ENCODE measurements around the gene INTS7. TPM values are rescaled to one million over a fixed set of nuclear protein-coding genes. Genes with fewer than 3 reads are reported as not detected.
"Not testable (repeated sequence)": the region's sequence is repeated elsewhere in the genome, so short reads cannot be mapped to it uniquely, and the experiment has no call there.

Gene INTS7
- total RNA-seq, 4 donors from 2014 or later: 8.5 to 26.2 (median 11.4) TPM

GRCh38 chr1:212037900-212038299, 2.5 kb upstream of the INTS7 start:
- Histone ChIP-seq H3K27ac (no peak overlapping the region), H3K27me3 (peaks cover 0 to 3% of the 10 kb centered on the region in 2 donors), H3K4me1 (peaks cover 4% of the 10 kb centered on the region in 2 donors), H3K4me3 (no peak overlapping the region), H3K9me3 (no peaks in the 10 kb centered on the region), H3K36me3 (no peaks in the 10 kb centered on the region)
- TF ChIP-seq, protein P1, sequence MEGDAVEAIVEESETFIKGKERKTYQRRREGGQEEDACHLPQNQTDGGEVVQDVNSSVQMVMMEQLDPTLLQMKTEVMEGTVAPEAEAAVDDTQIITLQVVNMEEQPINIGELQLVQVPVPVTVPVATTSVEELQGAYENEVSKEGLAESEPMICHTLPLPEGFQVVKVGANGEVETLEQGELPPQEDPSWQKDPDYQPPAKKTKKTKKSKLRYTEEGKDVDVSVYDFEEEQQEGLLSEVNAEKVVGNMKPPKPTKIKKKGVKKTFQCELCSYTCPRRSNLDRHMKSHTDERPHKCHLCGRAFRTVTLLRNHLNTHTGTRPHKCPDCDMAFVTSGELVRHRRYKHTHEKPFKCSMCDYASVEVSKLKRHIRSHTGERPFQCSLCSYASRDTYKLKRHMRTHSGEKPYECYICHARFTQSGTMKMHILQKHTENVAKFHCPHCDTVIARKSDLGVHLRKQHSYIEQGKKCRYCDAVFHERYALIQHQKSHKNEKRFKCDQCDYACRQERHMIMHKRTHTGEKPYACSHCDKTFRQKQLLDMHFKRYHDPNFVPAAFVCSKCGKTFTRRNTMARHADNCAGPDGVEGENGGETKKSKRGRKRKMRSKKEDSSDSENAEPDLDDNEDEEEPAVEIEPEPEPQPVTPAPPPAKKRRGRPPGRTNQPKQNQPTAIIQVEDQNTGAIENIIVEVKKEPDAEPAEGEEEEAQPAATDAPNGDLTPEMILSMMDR (IDR thresholded peaks at IDR 0.05): no peak
- no peak for TF ChIP-seq POLR2A (IDR thresholded peaks at IDR 0.05)
- intact Hi-C loops (cut with DNase I; ENCODE audit: low total_unique reads): loop anchor here (5.0 kb wide), 1 partner anchor 1214 kb away; no protein-coding TSS in a partner anchor
- DNase-seq: no peak

GRCh38 chr1:212035835-212036605, 663 bp upstream of the INTS7 start:
- H3K27ac ChIP-seq: peak overlapping the region; percentile 32 to 46
- intact Hi-C loops (cut with DNase I; ENCODE audit: low total_unique reads): loop anchor here (5.0 kb wide), 1 partner anchor 1216 kb away; no protein-coding TSS in a partner anchor
- H3K27me3 ChIP-seq: peaks cover 0 to 3% of the 10 kb centered on the region in 2 donors
- no peaks in the 10 kb centered on the region for H3K36me3 ChIP-seq
- no peak for TF ChIP-seq POLR2A (IDR thresholded peaks at IDR 0.05)
- no peak for DNase-seq
- peaks cover 4% of the 10 kb centered on the region in 2 donors for H3K4me1 ChIP-seq
- H3K9me3 ChIP-seq: no peaks in the 10 kb centered on the region
- H3K4me3 ChIP-seq: peak overlapping the region; percentile 38 to 62

DNA sequence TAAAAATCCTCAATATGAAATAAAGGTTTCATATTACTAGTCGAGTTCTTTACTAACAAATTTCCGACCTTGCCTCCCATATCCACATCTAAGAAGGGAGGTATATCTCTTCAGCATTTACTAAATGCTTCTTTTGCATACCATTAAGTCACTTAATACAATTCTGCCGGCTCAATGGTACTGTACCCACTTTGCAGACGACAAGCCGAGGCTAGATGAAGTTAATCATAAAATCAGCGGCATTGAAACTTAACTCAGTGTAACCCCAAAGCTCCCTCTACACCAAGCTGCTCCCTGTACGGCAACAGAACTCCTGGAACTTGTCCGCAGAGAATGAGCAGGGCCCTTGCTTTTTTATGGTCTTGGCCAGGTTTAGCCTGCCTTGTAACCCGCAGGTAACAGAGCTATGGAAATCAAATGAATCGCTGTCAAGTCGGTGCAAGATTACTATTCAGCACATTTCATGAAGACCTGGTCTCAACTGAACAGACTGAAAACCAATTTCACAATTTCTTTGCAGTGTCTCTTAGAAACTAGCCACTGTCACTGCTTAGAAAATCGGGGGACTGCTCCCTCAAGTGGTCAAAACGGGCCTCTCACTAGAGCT, 738 bp downstream of the INTS7 start:
- Histone ChIP-seq H3K9me3 (no peaks in the 10 kb centered on the region), H3K4me3 (peak overlapping the region; percentile 57 to 62), H3K27ac (peak overlapping the region; percentile 92), H3K27me3 (peaks cover 0 to 3% of the 10 kb centered on the region in 2 donors), H3K4me1 (peaks cover 4% of the 10 kb centered on the region in 2 donors), H3K36me3 (no peaks in the 10 kb centered on the region)
- intact Hi-C loops (cut with DNase I; ENCODE audit: low total_unique reads): loop anchor here (5.0 kb wide), 1 partner anchor 1218 kb away; no protein-coding TSS in a partner anchor
- no peak for TF ChIP-seq POLR2A (IDR thresholded peaks at IDR 0.05)
- TF ChIP-seq, protein P1 (IDR thresholded peaks at IDR 0.05): no peak
- DNase-seq: peak in 1 of 2 donors; percentile 19

- no peak overlapping the region for H3K4me3 ChIP-seq
- TF ChIP-seq, protein P1 (IDR thresholded peaks at IDR 0.05): no peak
- no peak for TF ChIP-seq POLR2A (IDR thresholded peaks at IDR 0.05)
- DNase-seq: no peak
- intact Hi-C loops (cut with DNase I; ENCODE audit: low total_unique reads): no loop called here
- H3K27ac ChIP-seq: no peak overlapping the region
- H3K4me1 ChIP-seq: peaks cover 2 to 3% of the 10 kb centered on the region in 2 donors
- H3K36me3 ChIP-seq: no peaks in the 10 kb centered on the region
- no peaks in the 10 kb centered on the region for H3K27me3 ChIP-seq
- no peaks in the 10 kb centered on the region for H3K9me3 ChIP-seq
Measured at GRCh38 chr1:212030936-212031528, 4.3 kb downstream of the INTS7 start.

- H3K36me3 ChIP-seq; H3K4me1 ChIP-seq; H3K27me3 ChIP-seq; H3K9me3 ChIP-seq; intact Hi-C loops (cut with DNase I; ENCODE audit: low total_unique reads); DNase-seq; H3K27ac ChIP-seq; H3K4me3 ChIP-seq: not testable (repeated sequence)
Measured at GRCh38 chr1:212027727-212028126, 7.6 kb downstream of the INTS7 start.
